T-helper 2 cell treated with Interferon-gamma antibody and Interleukin-4, amounts not matched to agents 5 μg/mL and 100 μg/mL, for 36 hours (primary cell): ENCODE measurements around the gene CHI3L1.

Source experiments
- DNase-seq: peaks from one replicate; pipeline ENCODE4 v3.0.0; 2021; ENCODE audit warnings: low spot score
- H3K27ac Mint-ChIP-seq: one replicate; pipeline ENCODE4 v1.8.0; 2021; ENCODE audit warnings: mild to moderate bottlenecking, mixed read lengths
- H3K27me3 Mint-ChIP-seq: one replicate; pipeline ENCODE4 v1.8.0; 2021; ENCODE audit warnings: low read depth, mixed read lengths
- H3K36me3 Mint-ChIP-seq: one replicate; pipeline ENCODE4 v1.8.0; 2021; ENCODE audit warnings: low read depth, mixed read lengths
- H3K4me1 Mint-ChIP-seq: one replicate; pipeline ENCODE4 v1.8.0; 2021; ENCODE audit warnings: low read depth, mixed read lengths
- H3K4me3 Mint-ChIP-seq: one replicate; pipeline ENCODE4 v1.8.0; 2022; ENCODE audit warnings: mild to moderate bottlenecking, moderate library complexity, mixed read lengths
- H3K9me3 Mint-ChIP-seq: one replicate; pipeline ENCODE4 v1.8.0; 2021; ENCODE audit warnings: mixed read lengths

CHI3L1 gene

DNA sequence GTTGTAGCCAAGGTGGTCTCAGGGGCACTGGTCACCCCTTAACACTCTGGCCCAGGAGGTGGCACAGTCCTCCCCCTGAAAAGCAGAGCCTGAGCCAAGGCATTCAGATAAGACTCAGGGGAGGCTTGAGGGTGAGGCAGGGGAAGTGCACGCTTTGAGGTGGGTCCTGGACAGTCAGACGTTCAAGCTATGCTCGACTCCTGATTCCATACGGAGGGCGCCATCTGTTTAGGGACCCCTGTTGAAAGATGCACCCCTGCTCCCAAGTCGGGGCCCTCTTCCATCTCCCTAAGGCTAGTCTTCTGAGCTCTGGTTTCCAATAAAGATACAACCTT is 12.9 kb upstream of the CHI3L1 start:
- H3K4me3 Mint-ChIP-seq: no peak overlapping the region
- no peak overlapping the region for H3K27ac Mint-ChIP-seq
- peaks cover 13% of the 10 kb centered on the region for H3K27me3 Mint-ChIP-seq
- no peaks in the 10 kb centered on the region for H3K4me1 Mint-ChIP-seq
- DNase-seq: no peak
- H3K9me3 Mint-ChIP-seq: no peaks in the 10 kb centered on the region
- no peaks in the 10 kb centered on the region for H3K36me3 Mint-ChIP-seq

DNA sequence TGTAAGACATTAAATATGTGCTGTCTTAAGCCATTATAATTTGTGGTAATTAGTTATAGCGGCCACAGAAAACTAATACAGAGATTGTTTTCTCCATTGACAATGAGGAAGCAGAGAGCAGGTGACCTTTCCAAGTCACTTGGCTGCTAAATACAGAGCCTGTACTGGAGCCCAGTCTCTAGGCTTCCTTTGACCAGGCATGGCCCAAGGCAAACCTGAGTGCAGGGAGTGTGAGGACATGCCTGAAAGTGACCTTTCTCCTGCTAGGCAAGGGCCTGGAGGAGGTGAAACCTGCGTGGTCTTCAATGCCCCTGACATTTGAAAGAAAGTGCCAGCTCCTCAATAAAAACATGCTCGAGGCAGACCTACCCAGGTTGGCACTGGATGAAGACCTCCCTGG is 12.5 kb upstream of the CHI3L1 start:
- H3K27me3 Mint-ChIP-seq: peaks cover 13% of the 10 kb centered on the region

DNA sequence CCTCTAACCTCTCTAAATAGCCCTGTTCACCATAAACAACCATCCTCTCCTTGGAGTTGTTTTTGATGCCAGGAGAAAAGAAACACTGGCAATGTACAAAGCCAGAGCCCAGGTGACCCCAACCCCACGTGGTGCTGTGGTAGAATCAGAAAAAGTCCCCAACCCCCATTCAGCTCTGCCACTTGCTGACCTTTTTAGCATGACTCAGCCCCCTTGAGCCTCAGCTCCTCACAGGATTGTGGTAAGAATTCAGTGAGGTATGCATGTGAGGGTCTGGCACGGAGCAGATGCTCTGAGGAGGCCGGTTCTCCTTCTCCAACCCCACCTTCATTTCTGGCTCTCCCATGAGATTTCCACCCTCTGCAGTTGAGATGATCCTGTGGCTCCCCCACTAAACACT is 11.1 kb upstream of the CHI3L1 start:
- H3K27ac Mint-ChIP-seq: no peak overlapping the region
- H3K9me3 Mint-ChIP-seq: no peaks in the 10 kb centered on the region
- no peak for DNase-seq
- no peaks in the 10 kb centered on the region for H3K36me3 Mint-ChIP-seq
- H3K27me3 Mint-ChIP-seq: peaks cover 9% of the 10 kb centered on the region
- no peaks in the 10 kb centered on the region for H3K4me1 Mint-ChIP-seq
- H3K4me3 Mint-ChIP-seq: no peak overlapping the region

More for the DNA sequence above, 12.5 kb upstream of the CHI3L1 start:
- Mint-ChIP-seq H3K4me1 (no peaks in the 10 kb centered on the region), H3K9me3 (no peaks in the 10 kb centered on the region), H3K27ac (no peak overlapping the region), H3K4me3 (no peak overlapping the region), H3K36me3 (no peaks in the 10 kb centered on the region)
- no peak for DNase-seq

DNA sequence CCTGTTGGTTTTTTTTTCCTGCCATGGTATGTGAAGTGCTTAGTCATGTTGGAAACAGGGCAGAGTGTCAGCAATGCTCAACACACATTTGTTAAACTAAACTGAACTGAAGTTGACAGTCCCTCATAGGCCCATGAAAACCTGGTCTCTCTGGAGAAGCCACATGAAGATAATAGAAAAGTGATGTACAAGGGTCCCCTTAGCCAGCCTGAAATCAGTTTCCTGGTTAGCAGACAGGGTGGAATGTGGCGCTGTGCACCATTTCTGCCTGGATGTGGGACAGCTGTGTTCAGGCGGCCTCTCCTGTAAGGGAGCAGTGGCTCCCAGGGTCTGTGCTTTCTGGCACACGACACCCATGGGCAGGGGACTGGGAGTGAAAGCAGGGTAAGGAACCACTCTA is 9.9 kb upstream of the CHI3L1 start:
- DNase-seq: no peak
- H3K9me3 Mint-ChIP-seq: no peaks in the 10 kb centered on the region
- H3K4me3 Mint-ChIP-seq: no peak overlapping the region
- H3K27me3 Mint-ChIP-seq: peaks cover 9% of the 10 kb centered on the region
- H3K27ac Mint-ChIP-seq: no peak overlapping the region
- H3K4me1 Mint-ChIP-seq: no peaks in the 10 kb centered on the region
- no peaks in the 10 kb centered on the region for H3K36me3 Mint-ChIP-seq

DNA sequence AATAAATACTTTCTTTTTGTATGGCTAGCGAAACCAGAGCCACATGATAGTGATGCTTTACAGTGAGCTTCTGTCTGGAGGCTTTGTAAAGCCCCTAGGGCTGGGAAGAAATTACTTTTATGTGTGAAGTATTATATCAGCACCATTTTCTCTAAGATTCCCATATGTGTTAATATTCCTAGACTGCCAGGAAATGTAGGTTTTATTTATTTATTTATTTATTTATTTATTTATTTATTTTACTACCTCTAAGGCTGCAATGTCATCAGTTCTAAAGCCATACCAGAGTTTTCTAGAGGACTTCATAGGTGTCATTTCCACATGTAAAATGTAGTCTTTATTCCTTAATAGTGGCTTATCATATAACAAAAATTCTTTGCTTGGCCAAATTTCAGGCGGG is 4.4 kb upstream of the CHI3L1 start:
- no peak for DNase-seq

DNA sequence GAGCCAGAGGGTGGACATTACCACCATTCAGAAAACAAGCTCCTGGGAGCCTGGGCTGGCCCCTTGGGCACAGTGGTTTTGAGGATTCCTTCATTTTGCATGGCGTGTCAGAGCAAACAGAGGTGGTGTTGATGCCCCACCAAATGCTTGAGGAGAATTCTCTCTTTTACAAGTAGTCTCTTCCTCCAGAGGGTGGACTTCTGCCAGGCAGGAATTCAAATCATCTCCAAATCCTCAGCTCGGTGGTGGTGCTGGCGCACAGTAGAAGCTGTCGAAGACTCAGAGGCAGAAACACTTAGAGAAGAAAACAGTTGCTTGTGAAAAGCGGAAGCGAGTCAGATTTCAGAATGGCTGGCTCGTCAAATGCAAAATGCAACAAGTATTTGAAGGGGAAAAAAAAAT is 3.4 kb upstream of the CHI3L1 start:
- no peak for DNase-seq
- H3K9me3 Mint-ChIP-seq: no peaks in the 10 kb centered on the region
- H3K4me1 Mint-ChIP-seq: no peaks in the 10 kb centered on the region
- no peaks in the 10 kb centered on the region for H3K36me3 Mint-ChIP-seq
- no peak overlapping the region for H3K4me3 Mint-ChIP-seq
- H3K27me3 Mint-ChIP-seq: peaks cover 14% of the 10 kb centered on the region
- H3K27ac Mint-ChIP-seq: no peak overlapping the region

More for the DNA sequence above, 4.4 kb upstream of the CHI3L1 start:
- H3K27ac Mint-ChIP-seq: no peak overlapping the region
- H3K36me3 Mint-ChIP-seq: no peaks in the 10 kb centered on the region
- no peaks in the 10 kb centered on the region for H3K9me3 Mint-ChIP-seq
- H3K27me3 Mint-ChIP-seq: peaks cover 17% of the 10 kb centered on the region
- H3K4me3 Mint-ChIP-seq: no peak overlapping the region
- no peaks in the 10 kb centered on the region for H3K4me1 Mint-ChIP-seq

DNA sequence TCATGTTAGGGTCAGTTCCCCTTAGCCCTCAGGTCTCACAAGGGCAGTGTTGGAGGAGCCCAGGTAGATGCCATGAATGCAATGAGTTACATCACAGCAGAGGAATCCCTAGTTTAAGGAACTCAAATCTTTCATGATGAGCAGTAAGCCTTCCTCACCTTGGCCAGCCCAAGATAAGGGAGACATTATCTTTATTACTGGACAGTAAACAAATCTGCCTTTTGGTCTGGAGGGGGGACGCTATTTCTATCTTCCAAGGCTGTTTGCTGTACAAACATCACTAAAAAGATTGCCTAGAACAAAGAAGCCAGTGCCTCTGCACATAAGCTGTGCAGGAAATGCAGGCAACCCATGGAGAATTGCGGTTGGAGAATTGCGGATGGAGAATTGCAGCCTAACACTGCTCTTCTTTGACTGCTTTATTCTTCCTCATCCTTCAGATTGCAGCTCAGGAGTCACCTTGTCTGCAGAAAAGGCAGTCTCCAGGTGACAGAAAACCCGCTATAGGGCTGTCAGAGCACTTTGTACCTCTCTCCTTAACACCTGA is 2.3 kb upstream of the CHI3L1 start:
- no peak for DNase-seq
- H3K27me3 Mint-ChIP-seq: peaks cover 14% of the 10 kb centered on the region
- no peak overlapping the region for H3K27ac Mint-ChIP-seq
- H3K36me3 Mint-ChIP-seq: no peaks in the 10 kb centered on the region
- no peak overlapping the region for H3K4me3 Mint-ChIP-seq
- no peaks in the 10 kb centered on the region for H3K4me1 Mint-ChIP-seq
- no peaks in the 10 kb centered on the region for H3K9me3 Mint-ChIP-seq

DNA sequence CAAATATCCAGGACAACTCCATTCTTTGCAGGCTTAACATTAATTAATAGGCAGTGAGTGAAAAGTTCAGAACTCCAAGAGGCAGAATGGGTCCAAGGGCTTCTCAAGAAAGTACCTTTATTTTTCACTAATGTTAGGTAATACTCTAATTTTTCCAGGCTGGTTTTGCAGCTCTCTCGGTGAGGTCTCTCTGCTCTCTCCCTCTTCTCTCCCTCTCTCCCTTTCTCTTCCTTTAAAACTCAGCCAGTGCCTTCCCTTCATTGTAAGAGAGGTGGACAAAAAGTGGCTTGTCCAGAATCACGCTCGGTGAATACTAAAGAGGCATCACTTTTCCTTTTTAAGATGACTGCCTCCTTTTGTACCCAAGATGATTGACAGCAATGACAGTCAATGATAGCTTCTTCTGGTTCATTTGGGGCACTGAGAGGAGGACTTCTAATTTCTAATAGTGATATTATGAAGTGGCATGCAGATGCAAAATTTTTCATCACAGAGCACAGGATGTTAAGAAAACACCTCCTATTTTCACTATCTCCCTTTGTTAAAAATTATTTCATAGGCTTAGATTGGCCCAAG is 1.3 kb upstream of the CHI3L1 start:
- no peak overlapping the region for H3K27ac Mint-ChIP-seq
- DNase-seq: no peak
- no peaks in the 10 kb centered on the region for H3K4me1 Mint-ChIP-seq

DNA sequence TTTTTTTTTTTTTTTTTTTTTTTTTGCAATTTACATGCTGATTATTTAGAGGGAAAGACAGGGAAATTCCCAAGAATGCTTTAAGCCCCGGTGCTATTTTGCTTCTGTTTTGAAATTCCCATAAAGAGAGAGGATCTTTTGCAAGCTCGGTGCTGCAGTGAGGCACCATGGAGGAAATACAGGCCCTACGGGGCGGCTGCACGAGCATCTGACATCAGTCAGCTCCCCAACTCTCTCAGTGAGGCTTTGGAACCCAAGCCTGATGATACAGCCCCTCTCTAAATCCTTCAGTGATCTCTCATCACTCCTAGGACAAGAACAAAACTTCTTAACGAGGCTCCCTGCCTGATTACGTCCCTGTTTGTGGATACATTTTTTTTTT is 791 bp upstream of the CHI3L1 start:
- no peaks in the 10 kb centered on the region for H3K9me3 Mint-ChIP-seq
- H3K4me1 Mint-ChIP-seq: no peaks in the 10 kb centered on the region
- DNase-seq: no peak
- no peaks in the 10 kb centered on the region for H3K36me3 Mint-ChIP-seq
- no peak overlapping the region for H3K4me3 Mint-ChIP-seq
- no peak overlapping the region for H3K27ac Mint-ChIP-seq
- H3K27me3 Mint-ChIP-seq: peaks cover 14% of the 10 kb centered on the region

More for the DNA sequence above, 1.3 kb upstream of the CHI3L1 start:
- H3K36me3 Mint-ChIP-seq: no peaks in the 10 kb centered on the region
- H3K4me3 Mint-ChIP-seq: no peak overlapping the region
- H3K27me3 Mint-ChIP-seq: peaks cover 14% of the 10 kb centered on the region
- no peaks in the 10 kb centered on the region for H3K9me3 Mint-ChIP-seq

DNA sequence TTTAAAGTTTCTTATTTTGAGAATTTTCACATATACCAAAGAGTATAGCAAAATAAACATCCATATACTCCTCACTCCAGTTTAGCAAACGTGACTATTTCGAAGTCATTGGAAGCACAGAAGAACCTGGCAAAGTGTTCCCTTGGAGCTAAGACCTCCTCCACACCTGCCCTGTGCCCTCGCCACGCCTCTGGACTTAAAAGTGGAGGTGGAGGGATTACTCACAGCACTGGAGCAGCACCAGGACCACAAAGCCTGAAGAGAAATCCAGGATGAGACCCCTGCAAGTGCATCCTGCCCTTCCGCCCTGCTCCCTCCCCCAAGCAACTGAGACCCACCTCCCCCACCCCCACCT is 436 bp downstream of the CHI3L1 start:
- Mint-ChIP-seq H3K27ac (no peak overlapping the region), H3K4me3 (no peak overlapping the region), H3K36me3 (no peaks in the 10 kb centered on the region), H3K4me1 (no peaks in the 10 kb centered on the region), H3K9me3 (no peaks in the 10 kb centered on the region), H3K27me3 (peaks cover 14% of the 10 kb centered on the region)
- DNase-seq: no peak

DNA sequence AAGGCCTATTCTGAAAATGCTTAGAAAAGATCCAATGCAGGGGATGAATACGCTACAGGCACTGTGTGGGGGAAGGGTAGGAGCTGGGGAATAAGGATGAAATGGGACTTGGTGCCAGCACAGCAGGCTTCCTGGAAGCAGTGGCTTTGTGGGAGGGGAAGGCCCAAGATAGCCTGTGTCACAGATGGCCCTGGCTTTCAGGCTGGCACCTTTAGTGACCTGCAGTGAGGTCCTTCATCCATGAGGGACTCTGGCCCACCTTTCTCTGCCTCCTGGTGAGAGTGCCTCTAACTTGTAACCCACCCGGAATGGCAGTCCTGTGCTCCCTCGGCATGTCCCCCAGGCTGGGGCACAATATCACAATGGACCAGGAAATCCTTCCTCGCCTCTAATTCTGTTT is 919 bp downstream of the CHI3L1 start:
- Mint-ChIP-seq H3K4me1 (no peaks in the 10 kb centered on the region), H3K4me3 (no peak overlapping the region), H3K9me3 (no peaks in the 10 kb centered on the region), H3K27me3 (peaks cover 14% of the 10 kb centered on the region), H3K27ac (no peak overlapping the region), H3K36me3 (no peaks in the 10 kb centered on the region)
- no peak for DNase-seq

DNA sequence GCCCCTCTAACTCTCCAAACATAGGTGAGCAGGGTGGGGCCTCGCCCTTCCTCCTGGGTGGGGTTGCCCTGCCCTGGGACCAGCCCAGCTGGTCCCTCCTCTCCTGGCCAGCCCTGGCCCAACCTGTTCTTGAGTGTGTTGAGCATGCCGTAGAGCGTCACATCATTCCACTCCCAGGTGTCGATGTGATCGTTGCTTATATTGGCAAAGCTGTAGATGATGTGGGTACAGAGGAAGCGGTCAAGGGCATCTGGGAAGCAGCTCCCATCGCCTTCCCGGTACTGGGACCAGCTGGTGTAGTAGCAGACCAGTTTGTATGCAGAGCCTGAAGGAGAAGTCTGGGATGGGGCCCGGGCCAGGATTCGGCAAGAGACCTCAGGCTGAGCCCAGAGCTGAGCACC is 1.4 kb downstream of the CHI3L1 start:
- Mint-ChIP-seq H3K27ac (no peak overlapping the region), H3K4me1 (no peaks in the 10 kb centered on the region), H3K27me3 (peaks cover 14% of the 10 kb centered on the region), H3K4me3 (no peak overlapping the region), H3K9me3 (no peaks in the 10 kb centered on the region), H3K36me3 (no peaks in the 10 kb centered on the region)
- no peak for DNase-seq

DNA sequence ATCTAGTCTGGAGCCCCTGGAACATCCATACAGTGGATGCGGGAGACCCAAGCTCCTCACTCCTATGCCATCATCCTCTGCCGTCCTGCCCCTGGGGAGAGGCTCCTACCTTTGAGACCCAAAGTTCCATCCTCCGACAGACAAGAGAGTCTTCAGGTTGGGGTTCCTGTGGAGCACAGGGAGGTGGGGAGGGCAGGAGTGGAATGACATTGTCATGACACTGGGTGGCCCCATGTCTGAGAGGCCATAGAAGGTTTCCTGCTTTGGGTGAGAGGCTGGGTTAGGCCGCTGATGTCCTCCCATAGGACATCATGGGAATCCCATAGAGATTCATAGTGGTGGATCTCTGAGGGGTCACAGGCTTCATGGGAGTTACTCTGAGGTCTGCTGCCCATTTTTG is 2.0 kb downstream of the CHI3L1 start:
- no peaks in the 10 kb centered on the region for H3K36me3 Mint-ChIP-seq
- peaks cover 11% of the 10 kb centered on the region for H3K27me3 Mint-ChIP-seq
- no peak for DNase-seq
- no peaks in the 10 kb centered on the region for H3K4me1 Mint-ChIP-seq
- no peaks in the 10 kb centered on the region for H3K9me3 Mint-ChIP-seq
- H3K4me3 Mint-ChIP-seq: no peak overlapping the region
- H3K27ac Mint-ChIP-seq: no peak overlapping the region

DNA sequence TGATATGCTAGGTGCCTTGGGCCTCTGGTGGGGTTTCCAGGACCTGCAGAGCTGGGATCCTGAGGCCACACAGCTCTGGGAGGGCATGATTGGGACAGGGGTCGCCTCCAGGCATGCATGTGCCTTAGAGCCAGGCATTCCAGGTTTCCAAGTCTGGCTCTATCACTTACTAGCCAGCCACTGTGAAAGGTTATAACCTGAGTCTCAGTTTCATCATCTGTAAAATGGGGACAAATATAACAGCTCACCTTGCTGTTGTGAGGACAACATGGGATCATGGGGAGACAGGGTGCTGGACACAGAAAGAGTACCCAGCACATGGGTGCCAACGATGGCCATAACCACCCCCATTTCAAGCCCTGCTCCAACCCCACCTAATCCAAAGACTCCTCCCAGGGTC is 2.7 kb downstream of the CHI3L1 start:
- H3K27ac Mint-ChIP-seq: no peak overlapping the region
- no peaks in the 10 kb centered on the region for H3K36me3 Mint-ChIP-seq
- DNase-seq: no peak
- peaks cover 10% of the 10 kb centered on the region for H3K27me3 Mint-ChIP-seq
- no peak overlapping the region for H3K4me3 Mint-ChIP-seq
- no peaks in the 10 kb centered on the region for H3K4me1 Mint-ChIP-seq
- no peaks in the 10 kb centered on the region for H3K9me3 Mint-ChIP-seq

DNA sequence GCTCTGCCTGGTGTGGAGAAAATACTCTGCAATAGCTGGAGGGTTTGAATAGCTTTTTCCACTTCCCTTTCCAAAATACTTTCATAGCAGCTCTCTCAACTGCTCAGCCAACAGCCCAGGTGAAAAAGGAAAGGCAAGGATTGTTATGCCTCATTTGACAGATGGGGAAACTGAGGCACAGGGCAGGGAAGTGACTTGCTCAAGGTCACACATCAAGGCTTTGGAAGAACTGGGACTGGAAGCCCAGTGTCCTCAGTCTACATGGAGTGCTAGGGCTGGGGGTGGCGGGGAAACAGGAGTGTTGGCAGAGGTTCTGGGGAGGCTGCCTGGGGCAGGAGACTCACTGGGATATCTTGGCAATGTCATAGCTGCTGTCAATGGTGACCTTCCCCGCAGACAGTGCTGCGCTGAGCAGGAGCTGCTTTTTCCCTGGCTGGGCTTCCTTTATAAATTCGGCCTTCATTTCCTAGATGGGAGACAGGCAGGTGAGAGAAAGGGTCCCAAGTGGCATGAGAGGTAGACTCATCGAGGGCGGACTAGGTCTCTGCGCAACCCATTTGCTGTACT is 4.0 kb downstream of the CHI3L1 start:
- DNase-seq: no peak
- Mint-ChIP-seq H3K36me3 (no peaks in the 10 kb centered on the region), H3K4me3 (no peak overlapping the region), H3K27me3 (peaks cover 4% of the 10 kb centered on the region), H3K4me1 (no peaks in the 10 kb centered on the region), H3K9me3 (no peaks in the 10 kb centered on the region), H3K27ac (no peak overlapping the region)
